ENCODE data around the gene DPH3. TPM values are rescaled to one million over a fixed set of nuclear protein-coding genes. Genes with fewer than 3 reads are reported as not detected.

The DPH3 gene
- total RNA-seq, 1 experiment from 2014 or later = 11.5 TPM

DNA sequence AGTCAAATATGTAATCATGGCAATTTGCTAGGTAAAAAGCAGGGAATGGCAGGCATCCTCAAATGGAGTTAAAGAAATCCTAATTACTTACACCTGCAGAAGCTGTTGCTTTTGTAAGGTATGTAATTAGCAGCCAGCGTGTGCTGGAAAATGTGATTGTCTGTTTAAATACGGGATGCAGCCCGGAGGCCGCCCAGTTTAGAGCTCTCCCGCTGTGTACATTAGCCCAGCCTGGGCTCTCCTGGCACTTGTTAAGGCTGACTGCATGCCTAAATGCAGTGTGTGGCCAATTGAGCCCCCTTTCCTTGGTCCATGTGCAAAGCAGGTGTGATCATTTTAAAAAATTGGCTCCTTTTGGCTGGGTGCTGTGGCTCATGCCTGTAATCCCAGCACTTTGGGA lies 9.0 kb downstream of the DPH3 start:
- no peak for DNase-seq (ENCODE audit: low spot score)

DNA sequence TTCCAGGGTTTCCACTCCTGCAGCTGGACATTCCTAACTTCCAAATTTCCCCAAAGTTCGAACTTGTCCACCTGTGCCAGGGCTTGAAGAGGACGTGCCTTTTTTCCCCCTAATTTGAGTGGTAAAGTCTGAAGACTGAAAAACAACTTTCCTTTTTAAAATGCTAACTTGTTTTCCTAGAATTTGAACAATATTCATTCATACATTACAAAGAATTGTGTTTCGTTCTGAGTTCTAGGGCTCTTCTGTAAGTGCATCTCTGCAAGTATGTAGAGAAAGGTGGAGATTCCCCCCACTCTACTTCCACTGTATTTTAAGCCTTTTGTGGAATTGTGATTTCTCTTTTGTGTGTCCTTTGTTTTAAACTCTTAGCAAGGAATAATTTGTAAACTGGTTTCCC lies 9.4 kb downstream of the DPH3 start:
- no peak for DNase-seq (ENCODE audit: low spot score)

DNA sequence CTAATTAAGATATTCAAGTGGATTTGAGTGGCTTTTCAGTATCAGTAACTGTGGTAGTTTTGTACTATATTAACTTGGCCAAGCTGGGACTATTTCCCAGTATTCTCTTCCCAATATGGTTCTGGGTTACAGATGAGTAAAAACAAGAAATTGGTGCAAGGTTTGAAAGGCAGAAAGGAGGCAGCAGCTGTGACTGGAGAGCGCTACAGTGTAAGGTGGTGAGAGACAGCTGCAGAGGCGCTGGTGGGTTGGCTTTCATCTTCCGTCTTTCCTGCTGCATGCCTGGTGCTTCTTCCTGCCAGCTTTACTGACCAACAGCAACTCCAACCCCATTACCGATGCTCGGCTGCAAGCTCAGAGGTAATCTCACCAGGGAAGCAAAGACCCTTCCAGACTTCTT lies 9.8 kb downstream of the DPH3 start:
- no peak for DNase-seq (ENCODE audit: low spot score)

DNA sequence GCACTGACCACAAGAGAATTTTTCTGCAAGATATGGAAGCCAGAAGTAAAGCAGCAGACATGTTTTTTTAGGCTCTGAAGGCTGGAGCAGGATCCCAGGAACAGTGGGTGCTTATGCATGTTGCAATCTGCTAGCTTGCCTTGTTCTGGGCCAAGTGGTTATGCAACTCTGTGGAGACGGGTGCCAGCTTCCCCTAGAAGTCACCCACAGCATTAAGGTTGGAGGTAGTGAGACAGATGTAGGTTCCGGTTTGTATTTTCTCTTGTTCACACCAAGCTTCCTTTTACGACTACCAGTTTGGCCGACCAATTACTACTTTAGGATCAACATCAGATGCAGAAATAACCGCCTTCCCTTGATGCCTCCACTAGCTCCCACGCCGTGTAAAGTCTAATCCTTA lies 11.1 kb downstream of the DPH3 start:
- DNase-seq (ENCODE audit: low spot score) = no peak

DNA sequence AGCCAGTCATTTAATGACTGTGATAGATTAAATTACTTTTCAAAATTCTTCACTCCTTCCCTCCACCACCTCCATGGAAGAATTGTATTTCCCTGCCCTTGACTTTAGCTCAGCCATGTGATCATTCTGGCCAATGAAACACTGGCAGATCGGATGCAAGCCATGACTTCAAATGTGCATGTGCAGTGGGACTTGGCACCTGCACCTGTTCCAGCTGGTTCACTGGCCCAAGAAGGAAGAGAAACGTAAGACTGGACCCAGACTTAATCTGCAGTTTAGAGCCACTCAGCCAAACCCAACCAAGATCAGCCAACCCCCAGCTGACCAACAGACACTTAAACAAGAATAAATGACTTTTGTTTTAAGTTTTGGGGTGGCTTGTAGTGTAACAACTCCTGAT lies 11.8 kb downstream of the DPH3 start:
- DNase-seq (ENCODE audit: low spot score) = no peak

DNA sequence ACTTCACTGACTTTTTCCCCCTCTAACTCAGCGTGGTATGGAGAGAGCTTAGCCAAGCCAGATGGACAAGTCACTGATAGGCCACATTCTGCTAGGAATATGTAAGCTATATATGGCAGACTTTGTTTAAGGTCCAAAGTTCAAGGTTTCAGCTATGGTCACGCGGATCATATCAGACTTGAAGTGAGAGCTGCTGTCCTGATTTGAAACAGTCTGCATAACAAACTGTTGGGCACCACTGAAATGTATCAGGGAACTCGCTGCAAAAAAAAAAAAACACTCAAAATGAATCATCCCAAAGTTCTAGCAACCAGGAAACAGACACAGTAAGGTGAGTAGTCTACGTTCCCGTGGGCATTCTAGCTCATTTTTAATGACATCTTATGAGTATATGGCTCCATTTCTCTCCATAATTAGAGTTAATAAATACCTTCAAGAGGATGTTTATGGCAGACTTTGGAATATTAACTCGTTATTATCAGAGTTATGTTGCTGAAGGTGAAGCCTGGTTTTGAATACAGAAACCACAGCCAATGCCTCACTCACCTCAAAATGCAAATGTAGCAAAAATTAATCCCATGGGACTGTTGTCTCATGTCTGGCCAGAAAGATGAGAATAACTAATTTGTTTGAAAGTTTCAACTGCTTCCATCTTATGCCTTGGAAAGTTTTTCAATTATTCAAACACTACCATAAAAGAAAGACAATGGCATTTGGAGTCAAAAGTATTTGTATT lies 12.3 kb downstream of the DPH3 start:
- no peak for DNase-seq (ENCODE audit: low spot score)

DNA sequence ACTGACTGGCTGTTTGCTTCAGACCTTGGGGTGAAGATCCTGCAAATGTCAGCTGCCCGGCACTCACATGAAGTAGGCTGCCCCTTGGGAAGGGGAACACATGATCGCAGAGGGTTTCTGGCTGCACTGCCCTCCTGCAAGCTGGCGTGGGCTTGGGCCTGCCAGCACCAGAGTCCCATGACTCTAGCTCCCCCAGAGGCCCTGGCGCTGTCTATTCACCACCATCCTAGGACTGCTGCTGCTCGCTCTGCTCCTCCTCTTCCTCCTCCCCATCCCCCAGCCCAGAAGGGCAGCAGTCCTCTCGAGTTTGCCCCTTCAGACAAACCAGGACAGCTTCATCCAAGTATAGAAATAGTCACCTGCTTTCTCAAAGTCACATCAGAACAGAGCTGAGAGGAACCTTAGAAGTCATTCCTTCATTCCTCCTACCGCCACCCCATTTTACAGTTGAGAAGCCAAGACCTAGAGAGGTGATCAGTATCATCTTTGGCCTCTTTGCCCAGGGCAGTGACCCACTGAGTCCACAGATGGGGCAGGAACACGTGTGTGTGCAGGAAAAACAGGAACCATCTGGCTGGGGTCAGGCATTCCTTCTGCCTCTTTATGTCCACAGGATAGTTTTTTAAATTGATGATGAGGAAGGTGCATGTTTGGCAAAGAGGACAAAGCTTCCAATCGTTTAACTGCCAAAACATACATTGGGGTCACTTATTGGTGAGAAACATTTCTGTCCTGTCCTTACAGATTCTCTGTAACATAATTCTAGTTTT lies 13.2 kb downstream of the DPH3 start:
- DNase-seq (ENCODE audit: low spot score) = no peak

DNA sequence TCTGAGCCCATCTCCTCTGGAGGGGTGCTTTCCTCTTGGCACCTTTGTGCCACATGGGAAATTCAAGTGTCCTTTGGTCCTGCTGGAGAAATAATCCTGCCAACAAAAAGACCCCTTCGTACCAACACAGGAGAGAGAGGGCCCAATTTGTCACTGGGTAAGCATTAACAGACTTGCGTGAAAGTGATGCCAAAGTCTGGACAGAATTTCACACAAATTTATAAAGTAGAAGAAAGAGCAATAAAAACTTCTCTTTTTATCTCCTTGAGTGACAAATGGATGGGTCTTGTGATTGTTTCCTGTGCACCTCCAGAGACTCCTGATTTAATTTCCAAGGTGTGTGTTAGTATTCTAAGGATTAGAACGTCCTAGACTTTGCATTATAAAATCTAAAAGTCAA lies 14.9 kb downstream of the DPH3 start:
- DNase-seq (ENCODE audit: low spot score) = no peak

DNA sequence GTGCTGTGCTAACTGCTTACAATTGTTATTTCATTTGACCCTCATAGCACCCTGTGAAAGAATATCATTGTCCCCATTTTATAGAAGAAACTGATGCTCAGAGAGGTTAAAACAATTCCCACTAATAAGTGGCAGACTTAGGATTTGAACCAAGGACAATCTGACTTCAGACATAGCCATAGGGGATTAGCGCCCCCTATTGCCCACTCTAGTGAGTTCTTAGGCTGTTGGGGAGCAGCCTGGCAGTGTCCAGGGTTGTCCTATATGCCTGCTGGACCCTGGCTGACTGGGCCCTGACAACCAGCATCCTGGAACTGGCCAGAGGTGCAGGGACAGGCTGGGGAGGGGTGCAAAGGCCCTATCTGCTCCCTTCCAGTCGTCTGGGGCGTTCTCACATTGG lies 15.4 kb downstream of the DPH3 start:
- DNase-seq (ENCODE audit: low spot score) = peak; percentile 47

DNA sequence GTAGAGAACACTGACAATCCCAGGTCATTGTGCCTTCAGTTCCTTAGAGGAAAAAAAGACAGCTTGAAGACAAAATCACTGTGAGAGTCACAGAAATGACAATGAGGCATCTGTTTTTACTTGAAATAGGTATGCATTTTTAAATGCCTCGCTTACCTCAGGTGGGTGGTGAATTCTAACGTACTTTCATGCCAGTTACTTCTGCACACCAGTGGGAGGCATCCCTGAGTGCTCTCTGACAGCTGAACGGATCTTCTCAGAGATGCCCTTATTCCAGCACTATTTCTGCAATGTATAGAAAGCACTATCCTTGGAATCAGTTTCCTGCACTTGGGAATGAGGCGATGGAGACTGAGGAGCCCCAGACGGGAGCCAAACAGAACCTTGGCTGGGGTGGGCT lies 16.2 kb downstream of the DPH3 start:
- no peak for DNase-seq (ENCODE audit: low spot score)

DNA sequence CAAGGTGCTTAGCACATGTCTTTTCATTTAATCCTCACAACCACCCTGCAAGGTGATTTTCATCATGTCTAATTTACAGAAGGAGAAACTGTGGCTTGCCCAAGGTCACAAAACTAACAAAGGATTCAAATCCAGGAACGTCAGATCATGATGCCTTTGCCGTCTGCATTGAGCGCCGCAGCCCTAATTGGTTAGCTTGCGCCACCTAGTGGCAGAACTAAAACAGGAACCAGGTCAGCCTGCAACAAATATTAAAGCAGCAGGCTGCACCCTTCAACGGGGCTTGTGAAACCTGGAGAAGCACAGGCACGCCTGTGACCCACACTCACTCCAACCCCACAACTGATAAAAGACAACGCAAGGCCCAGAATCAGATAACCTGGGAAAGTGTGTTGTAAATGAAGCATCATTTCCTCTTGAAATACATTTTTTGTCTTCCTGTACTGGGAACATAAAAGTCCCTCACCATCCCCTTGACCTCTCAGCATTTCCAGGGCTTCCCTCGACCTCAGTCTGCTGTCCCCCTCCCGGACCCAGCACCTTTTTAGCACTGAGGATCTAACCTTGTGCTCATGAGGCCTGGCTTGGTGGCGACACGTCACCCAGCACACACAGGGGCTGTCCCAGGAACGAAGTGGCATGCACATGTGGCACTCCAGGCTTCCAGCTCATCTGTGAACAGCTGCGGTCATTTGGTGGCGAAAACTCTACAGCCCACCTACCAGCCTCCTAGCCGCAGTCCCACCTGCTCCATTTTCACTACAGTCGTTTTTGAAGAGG lies 17.3 kb downstream of the DPH3 start:
- DNase-seq (ENCODE audit: low spot score) = peak; percentile 81

DNA sequence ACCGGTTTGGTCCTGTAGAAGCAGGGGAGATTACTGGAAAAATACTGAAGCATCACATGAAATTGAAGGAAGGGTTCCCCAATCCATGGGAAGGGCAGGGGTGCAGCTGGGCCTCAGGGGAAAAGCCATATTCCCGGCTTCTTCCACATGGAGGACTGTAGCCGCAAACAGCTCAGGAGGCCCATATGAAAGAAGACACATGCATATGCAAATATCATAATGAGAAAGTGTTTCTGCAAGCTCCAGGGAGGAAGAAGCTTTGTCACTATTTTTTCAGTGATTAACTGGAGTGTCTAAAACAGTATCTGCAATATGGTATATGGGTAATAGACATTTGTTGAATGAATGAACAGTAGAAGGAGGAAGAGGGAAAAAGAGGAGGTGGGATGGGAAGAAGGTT lies 19.1 kb downstream of the DPH3 start:
- DNase-seq (ENCODE audit: low spot score) = no peak

DNA sequence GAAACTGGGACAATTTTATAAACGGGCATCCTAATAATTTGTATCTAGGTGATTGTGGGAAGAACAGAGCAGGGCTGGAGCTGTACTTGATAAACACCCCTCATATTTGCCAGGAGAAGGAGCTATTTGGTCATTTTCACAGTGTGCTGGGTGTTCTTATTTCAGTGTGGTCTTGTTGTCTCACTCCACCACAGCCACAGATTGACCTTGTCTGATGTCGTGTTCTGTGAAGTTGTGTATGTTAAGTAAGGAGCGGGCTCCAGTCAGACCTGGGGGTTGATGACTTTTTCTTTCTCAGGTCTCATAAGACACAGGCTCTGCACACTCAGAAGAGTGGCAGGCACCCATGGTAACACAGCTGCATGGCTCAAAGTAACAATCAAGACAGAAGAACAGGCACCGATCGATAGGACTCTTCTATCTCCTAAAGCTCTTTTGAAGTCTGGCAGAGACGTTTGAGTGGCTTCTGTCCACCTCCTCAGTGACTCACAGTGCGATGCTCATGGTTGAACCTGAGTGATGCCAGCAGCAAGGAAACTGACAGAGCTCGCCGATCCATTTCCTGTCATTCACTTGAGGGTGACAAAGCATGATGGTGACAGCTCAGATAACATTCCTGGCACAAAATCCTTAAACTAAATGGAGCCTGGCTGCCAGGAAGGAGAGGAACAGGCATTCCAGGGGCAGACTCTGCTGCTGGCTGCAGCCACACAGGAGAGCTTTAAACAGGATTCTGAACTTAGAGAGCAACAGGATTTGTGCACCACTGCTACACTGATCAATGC lies 20.8 kb downstream of the DPH3 start:
- DNase-seq (ENCODE audit: low spot score) = no peak

DNA sequence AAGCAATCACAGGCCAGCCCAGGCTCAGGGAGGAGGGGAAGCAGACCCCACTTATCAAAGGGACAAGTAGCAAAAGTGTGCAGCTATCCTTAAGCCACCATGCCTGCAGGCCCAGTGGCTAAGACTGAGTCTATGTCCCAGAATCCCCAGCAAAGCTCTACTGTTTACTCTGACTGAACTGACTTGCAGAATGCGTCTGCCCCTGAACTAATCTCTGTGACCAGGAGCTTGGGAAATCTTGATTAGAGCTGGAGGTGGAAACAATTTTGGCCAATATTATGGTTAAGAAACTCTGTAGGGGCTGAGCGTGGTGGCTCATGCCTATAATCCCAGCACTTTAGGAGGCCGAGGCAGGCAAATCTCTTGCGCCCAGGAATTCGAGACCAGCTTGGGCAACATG lies 22.6 kb downstream of the DPH3 start:
- no peak for DNase-seq (ENCODE audit: low spot score)

DNA sequence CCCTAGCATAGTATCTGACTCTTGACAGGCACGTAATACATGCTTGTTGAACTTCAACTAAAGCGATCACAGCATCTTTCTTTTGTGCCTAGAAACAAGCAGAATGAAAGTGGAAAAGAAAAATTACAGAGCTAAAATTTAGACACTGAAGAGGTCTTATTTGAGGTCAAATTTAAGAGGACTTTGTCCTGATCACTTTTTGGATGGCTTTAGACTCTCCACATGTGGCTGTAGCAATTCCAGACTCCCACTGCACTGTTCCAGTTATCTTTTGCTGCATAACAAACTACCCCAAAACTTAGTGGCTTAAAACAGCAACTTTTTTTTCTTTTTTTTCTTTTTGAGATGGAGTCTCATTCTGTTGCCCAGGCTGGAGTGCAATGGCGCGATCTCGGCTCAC lies 23.5 kb downstream of the DPH3 start:
- no peak for DNase-seq (ENCODE audit: low spot score)

DNA sequence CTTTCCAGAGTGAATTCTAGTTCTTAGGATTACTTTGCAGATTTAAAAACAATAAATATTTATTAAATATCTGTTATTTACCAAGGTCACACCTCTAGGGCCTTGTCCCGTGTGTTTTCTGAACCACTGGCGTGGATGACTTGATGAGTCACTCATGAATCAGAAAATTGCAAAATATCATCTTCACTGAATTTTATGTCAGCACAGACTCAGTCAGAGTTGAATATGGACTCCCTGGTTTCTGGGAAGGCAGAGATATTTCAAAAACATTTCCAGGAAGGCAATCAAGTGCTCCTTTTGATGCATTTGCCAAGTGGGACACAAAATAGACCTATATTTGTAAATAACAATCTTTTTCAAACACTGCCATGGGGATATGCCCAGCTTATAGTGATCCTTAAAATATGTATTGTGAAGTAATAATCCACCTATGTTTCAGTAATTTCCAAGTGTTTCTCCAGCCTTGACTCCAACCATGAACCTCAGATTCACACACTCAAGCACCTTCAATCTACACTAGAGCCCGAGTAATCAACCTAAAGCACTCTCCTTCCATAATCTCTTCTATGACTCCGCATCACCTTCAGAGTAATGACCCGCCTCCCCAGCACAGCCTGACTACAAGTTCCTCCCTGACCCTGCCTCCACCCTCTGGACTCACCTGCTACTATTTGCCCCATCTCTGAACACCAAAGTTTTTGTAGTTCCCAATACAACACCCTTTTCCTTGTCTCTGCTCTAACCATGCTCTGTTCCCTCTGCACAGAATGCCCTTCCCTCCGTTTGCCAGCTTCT lies 24.3 kb downstream of the DPH3 start:
- DNase-seq (ENCODE audit: low spot score) = no peak

DNA sequence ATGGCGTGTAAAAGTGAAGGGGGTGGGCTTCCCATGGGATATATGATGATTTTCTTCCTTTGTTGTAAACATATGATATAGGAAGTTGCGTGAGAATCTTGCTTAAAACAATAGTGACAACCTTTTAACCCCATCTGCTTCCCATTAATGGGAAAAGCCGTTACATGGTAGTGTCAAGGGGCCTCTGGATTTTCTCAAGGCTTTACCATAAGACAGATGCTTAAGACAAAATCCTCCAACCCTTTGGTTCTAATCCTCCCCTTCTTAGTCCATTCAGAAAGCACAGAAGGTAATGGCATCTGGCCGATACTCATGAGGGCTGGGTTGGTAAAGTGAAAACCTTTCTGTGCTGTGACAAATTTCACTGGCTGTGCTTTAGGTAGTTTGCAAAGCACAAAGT lies 25.0 kb downstream of the DPH3 start:
- DNase-seq (ENCODE audit: low spot score) = no peak

DNA sequence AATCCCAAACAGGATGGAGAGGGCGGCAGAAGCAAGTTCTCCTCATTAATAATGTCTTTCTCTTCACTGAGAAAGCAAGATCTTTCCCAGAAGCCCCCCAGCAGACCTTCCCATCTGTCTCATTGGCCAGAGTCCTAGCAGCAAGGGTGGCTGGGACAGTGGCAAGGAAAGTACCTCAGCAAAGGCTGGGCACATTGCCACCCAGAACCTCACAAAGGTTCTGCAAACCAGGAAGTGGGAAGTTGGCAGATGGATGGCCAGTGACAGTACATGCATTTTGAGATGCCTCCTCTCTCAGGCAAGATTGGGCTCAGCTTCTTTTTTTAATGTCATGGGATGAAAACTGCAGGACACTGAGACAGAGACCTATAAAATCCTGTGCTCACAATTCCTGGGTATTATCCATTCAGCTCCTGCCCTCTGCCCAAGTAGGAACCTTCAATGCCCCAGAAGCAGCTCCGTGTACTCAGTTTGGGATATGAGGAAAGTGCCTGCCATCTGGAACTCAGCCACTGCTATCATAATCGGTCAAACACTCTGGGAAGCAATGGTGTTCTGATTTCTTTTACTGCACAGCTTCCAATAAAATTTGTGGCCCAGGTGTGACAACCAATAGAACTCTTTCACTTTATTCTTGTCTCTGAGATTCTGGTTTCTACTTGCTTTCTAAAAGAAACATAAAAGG lies 25.5 kb downstream of the DPH3 start:
- no peak for DNase-seq (ENCODE audit: low spot score)

DNA sequence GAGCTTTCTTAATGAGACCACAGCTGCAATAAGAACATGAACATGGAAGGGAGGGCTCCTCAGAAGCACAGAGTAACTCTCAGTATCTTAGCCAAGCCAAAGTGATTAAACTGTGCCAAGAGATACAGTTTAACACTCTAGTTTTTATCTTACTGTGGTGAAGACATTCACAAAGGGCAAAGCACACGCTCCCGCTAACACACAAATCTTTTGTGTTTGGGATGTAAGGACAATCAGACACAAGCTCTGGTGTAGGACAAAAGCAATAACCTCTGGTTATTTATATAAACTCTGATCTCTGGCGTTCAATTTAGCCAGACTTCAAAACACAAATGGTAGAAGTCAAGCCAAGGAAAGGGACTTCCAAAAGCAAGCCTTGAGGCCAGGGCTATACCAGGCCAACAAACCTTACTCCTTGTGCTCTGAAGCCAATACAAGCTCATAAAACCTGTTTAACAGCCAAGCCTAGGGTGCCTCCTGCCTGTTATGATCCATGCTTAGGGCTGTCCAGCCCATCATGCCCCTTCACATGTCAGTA lies 27.8 kb downstream of the DPH3 start:
- DNase-seq (ENCODE audit: low spot score) = no peak

DNA sequence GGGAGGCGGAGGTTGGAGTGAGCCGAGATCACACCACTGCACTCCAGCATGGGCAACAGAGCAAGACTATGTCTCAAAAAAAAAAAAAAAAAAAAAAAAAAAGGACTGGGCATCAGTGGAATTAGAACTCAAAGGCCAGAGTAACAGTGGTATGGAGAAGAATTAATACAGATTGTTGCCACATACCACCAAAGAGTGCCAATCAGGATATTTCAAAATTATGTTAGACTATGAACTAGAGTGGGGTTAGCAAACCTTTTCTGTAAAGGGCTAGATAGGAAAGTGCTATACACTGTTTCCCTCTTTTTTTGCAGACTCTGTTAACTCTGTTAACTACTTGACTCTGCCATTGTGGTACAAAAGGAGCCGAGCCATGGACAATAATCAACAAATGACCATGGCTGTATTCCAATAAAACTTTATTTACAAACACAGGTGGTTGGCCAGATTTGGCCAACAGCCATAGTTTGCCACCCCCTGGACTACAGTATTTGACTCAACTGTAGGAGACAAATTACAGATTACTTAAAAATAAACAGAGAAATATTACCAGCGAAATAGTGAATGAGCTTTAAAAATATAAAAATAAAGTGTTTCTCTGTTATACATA lies 28.6 kb downstream of the DPH3 start:
- no peak for DNase-seq (ENCODE audit: low spot score)

Data from H4 (cell line).